K562 (cell line): ENCODE data around the gene UBE2O. TPM values are rescaled to one million over a fixed set of nuclear protein-coding genes. Genes with fewer than 3 reads are reported as not detected.

Experiments used
- ATF3 ChIP-seq, 2 experiments: fragments of 450-650 bp in 1 of 2; sonication (generic) in 1 of 2; formaldehyde crosslinking in 1 of 2; IDR thresholded peaks in 1 of 2; conservative IDR thresholded peaks in 1 of 2; 2 replicates each; pipeline versions ENCODE4 v1.6.1 to v1.8.1; 2016 to 2023; ENCODE audit warnings: mild to moderate bottlenecking in 2 of 2, moderate library complexity in 2 of 2, inconsistent platforms in 1 of 2, missing genetic modification reagents in 1 of 2
- ATF7 ChIP-seq: fragments of 450-650 bp; IDR thresholded peaks from 2 replicates; pipeline ENCODE4 v1.7.1; 2014; ENCODE audit warnings: mild to moderate bottlenecking, moderate library complexity
- C11orf30 ChIP-seq: fragments of 450-650 bp; IDR thresholded peaks from 2 replicates; pipeline ENCODE4 v1.6.1; 2016; ENCODE audit warnings: low read depth, mild to moderate bottlenecking
- FOXM1 ChIP-seq, 2 experiments: fragments of 450-650 bp in 1 of 2; sonication (generic) in 1 of 2; formaldehyde crosslinking in 1 of 2; IDR thresholded peaks; 2 replicates each; pipeline versions ENCODE4 v1.6.1 to v1.9.0; 2017 to 2022; ENCODE audit warnings: low read depth in 2 of 2, mild to moderate bottlenecking in 2 of 2, missing genetic modification reagents in 1 of 2, moderate library complexity in 1 of 2
- JUND ChIP-seq, 2 experiments: IDR thresholded peaks; 2 replicates in 1 of 2; 3 replicates in 1 of 2; pipeline ENCODE4 v1.6.1; 2011; ENCODE audit warnings: borderline replicate concordance in 2 of 2, low read depth in 2 of 2, low read length in 2 of 2, improper control_type of control experiment in 1 of 2, missing biosample characterization in 1 of 2, missing genetic modification characterization in 1 of 2, missing genetic modification reagents in 1 of 2
- KDM1A ChIP-seq, 2 experiments: fragments of 450-650 bp; IDR thresholded peaks; 2 replicates each; pipeline ENCODE4 v1.6.1; 2016; ENCODE audit warnings: mild to moderate bottlenecking in 2 of 2
- KDM5B ChIP-seq: fragments of 200-600 bp; sonication (generic); IDR thresholded peaks from 2 replicates; pipeline ENCODE4 v1.6.1; 2012; ENCODE audit warnings: low read depth, mild to moderate bottlenecking, moderate library complexity, low read length, control low read depth, inconsistent platforms; ENCODE audit not compliant: insufficient replicate concordance
- MAFF ChIP-seq: IDR thresholded peaks from 2 replicates; pipeline ENCODE4 v1.6.1; 2012; ENCODE audit warnings: low read length, improper control_type of control experiment
- MAFG ChIP-seq: fragments of 450-650 bp; conservative IDR thresholded peaks from 2 replicates; pipeline ENCODE4 v1.6.1; 2016; ENCODE audit warnings: missing genetic modification characterization, missing compliant biosample characterization
- NFE2 ChIP-seq: IDR thresholded peaks from 2 replicates; pipeline ENCODE4 v1.6.1; 2014; ENCODE audit warnings: antibody characterized with exemption, low read depth
- SMARCA4 ChIP-seq: fragments of 450-650 bp; IDR thresholded peaks from 2 replicates; pipeline ENCODE4 v1.6.1; 2016
- SMARCC2 ChIP-seq: fragments of 450-650 bp; IDR thresholded peaks from 2 replicates; pipeline ENCODE4 v1.6.1; 2017; ENCODE audit warnings: antibody characterized with exemption, moderate library complexity, mild to moderate bottlenecking, low read depth
- YY1 ChIP-seq, 3 experiments: IDR thresholded peaks; 2 replicates each; pipeline ENCODE4 v1.6.1; 2011; ENCODE audit warnings: low read length in 2 of 3, mild to moderate bottlenecking in 2 of 3, moderate library complexity in 2 of 3, borderline replicate concordance in 1 of 3, control low read depth in 1 of 3, low read depth in 1 of 3; ENCODE audit not compliant: insufficient read depth in 3 of 3, insufficient replicate concordance in 2 of 3, control insufficient read depth in 1 of 3, insufficient read length in 1 of 3; ENCODE audit errors: extremely low read depth in 1 of 3
- ZFX ChIP-seq: sonication (generic); formaldehyde crosslinking; IDR thresholded peaks from 2 replicates; pipeline ENCODE4 v1.8.0; 2022; ENCODE audit warnings: mild to moderate bottlenecking, missing genetic modification reagents, moderate library complexity
- ZNF316 ChIP-seq: fragments of 450-650 bp; IDR thresholded peaks from 2 replicates; pipeline ENCODE4 v1.6.1; 2016
- ZNF695 ChIP-seq: fragments of 450-650 bp; formaldehyde crosslinking; IDR thresholded peaks from 2 replicates; pipeline ENCODE4 v1.4.0; 2020; ENCODE audit warnings: mild to moderate bottlenecking, moderate library complexity
- ZNF707 ChIP-seq: fragments of 250-450 bp; sonication (Bioruptor Pico); conservative IDR thresholded peaks from 2 replicates; pipeline ENCODE4 v1.8.0; 2022; ENCODE audit warnings: inconsistent platforms, mild to moderate bottlenecking, moderate library complexity
- polyA plus RNA-seq, 8 experiments: library from polyadenylated mRNA; depleted of rRNA in 4 of 8; stranded (reverse) in 5 of 8; unstranded in 3 of 8; fragments of >200 nt; fragmentation: Nextera tagmentation in 2 of 8; fragmentation: Illumina TruSeq in 1 of 8; extraction: Ambion mirVana in 2 of 8; extraction: Trizol in 1 of 8; gene quantifications; 2 replicates each; pipeline versions ENCODE4 v1.2.1 to v1.2.3, GENCODE V29; 2011 to 2014; ENCODE audit warnings: inconsistent platforms in 1 of 8, missing spikeins in 1 of 8
- total RNA-seq, 7 experiments: library from RNA; depleted of rRNA in 6 of 7; stranded (reverse); fragments of >200 nt in 6 of 7; fragmentation: Illumina TruSeq in 2 of 7; extraction: Trizol in 2 of 7; gene quantifications; 2 replicates each; pipeline versions ENCODE4 v1.2.1 to v1.2.3, GENCODE V29; 2011 to 2021; ENCODE audit warnings: low replicate concordance in 1 of 7
- TF ChIP-seq, protein P1 (sequence below): fragments of 450-650 bp; IDR thresholded peaks from 2 replicates; pipeline ENCODE4 v1.6.1; 2016
- TF ChIP-seq, protein P2 (sequence below): sonication (generic); IDR thresholded peaks from 2 replicates; pipeline ENCODE4 v1.6.1; 2016
- TF ChIP-seq, protein P3 (sequence below): sonication (generic); formaldehyde crosslinking; IDR thresholded peaks from 2 replicates; pipeline ENCODE4 v1.8.1; 2022; ENCODE audit warnings: missing genetic modification reagents

The UBE2O gene
- total and polyA plus RNA-seq, 9 of the 15 experiments (the other 6 are each of a cell fraction or from before 2014, with no cell fraction given), result 1.6 to 39.7 (median 13.3) TPM

DNA sequence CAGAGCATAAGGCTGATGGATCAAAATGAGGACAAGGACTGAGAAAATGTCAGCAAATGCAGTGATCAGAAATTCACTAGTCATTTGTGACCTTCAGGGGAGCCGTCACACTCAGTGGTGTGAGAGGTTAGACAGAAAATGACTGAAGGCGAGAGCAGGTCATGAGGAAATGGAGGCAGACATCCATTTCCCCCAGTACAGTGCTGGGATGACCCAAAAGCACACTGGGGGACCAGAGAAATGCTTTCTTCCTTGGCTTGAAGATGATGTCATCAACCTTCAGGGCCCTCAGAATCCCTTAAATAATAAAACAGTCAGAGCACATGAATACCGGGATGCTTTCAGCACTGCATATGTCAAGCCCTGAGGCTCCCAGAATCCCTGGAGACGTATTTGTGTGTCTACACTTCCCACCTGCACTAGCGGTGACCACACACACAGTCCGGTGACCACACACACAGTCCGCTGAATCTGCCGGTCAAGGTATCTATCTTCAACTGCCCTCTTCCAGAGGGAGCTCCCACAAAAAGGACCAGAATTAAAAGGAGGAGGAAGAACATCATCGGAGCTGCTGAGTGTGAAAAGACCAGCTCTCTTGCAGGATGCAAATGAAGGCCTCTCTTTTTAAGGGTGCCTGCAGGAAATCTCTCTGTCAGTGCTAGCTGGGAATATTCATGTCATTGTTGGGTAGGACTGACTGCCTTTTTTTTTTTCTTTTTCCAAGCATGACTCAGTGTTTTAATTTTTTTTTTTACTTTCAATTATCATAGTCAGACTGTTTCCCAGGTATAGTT, 8.2 kb downstream of the UBE2O start (continued):
- TF ChIP-seq C11orf30 (peak; percentile 82), SMARCC2 (peak; percentile 25; the same call in 1 of the 2 replicates), FOXM1 (IDR thresholded peaks at IDR 0.05; ENCODE audit: low read depth) (no peak), FOXM1 (CRISPR knock-in tag; IDR thresholded peaks at IDR 0.05; ENCODE audit: low read depth) (no peak), ZNF707 (CRISPR knock-in tag) (no peak), ATF3 (IDR thresholded peaks at IDR 0.05) (peak; percentile 91), ATF3 (CRISPR knock-in tag; conservative IDR thresholded peaks at IDR 0.05) (no peak), YY1 (IDR thresholded peaks at IDR 0.05; ENCODE audit: borderline replicate concordance in 1 of 3, control insufficient read depth in 1 of 3, extremely low read depth in 1 of 3, insufficient read depth in 3 of 3, insufficient read length in 1 of 3, insufficient replicate concordance in 2 of 3, low read depth in 1 of 3, low read length in 2 of 3) (peak in 1 of 3 experiments; percentile 41), JUND (IDR thresholded peaks at IDR 0.05; ENCODE audit: borderline replicate concordance, low read depth, low read length) (no peak), JUND (tag; IDR thresholded peaks at IDR 0.05; ENCODE audit: borderline replicate concordance, low read depth, low read length) (peak; percentile 41; the same call in 2 of the 3 replicates), KDM5B (peak; percentile 46), ZNF316 (peak; percentile 96), KDM1A (IDR thresholded peaks at IDR 0.05) (0 out of 4 replicates have a peak, but pooled peaks of 1 of the 2 experiments have one; percentile 13), ZFX (no peak), SMARCA4 (peak; percentile 46; the same call in 1 of the 2 replicates), ATF7 (peak; percentile 81), ZNF695 (CRISPR knock-in tag) (no peak), NFE2 (peak; percentile 81), MAFG (tag) (peak; percentile 92), MAFF (peak; percentile 59; the same call in 1 of the 2 replicates)
- TF ChIP-seq, protein P1, sequence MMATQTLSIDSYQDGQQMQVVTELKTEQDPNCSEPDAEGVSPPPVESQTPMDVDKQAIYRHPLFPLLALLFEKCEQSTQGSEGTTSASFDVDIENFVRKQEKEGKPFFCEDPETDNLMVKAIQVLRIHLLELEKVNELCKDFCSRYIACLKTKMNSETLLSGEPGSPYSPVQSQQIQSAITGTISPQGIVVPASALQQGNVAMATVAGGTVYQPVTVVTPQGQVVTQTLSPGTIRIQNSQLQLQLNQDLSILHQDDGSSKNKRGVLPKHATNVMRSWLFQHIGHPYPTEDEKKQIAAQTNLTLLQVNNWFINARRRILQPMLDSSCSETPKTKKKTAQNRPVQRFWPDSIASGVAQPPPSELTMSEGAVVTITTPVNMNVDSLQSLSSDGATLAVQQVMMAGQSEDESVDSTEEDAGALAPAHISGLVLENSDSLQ, result peak; percentile 16; the same call in 1 of the 2 replicates
- TF ChIP-seq, protein P2, sequence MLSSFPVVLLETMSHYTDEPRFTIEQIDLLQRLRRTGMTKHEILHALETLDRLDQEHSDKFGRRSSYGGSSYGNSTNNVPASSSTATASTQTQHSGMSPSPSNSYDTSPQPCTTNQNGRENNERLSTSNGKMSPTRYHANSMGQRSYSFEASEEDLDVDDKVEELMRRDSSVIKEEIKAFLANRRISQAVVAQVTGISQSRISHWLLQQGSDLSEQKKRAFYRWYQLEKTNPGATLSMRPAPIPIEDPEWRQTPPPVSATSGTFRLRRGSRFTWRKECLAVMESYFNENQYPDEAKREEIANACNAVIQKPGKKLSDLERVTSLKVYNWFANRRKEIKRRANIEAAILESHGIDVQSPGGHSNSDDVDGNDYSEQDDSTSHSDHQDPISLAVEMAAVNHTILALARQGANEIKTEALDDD, result no peak
- TF ChIP-seq, protein P3, sequence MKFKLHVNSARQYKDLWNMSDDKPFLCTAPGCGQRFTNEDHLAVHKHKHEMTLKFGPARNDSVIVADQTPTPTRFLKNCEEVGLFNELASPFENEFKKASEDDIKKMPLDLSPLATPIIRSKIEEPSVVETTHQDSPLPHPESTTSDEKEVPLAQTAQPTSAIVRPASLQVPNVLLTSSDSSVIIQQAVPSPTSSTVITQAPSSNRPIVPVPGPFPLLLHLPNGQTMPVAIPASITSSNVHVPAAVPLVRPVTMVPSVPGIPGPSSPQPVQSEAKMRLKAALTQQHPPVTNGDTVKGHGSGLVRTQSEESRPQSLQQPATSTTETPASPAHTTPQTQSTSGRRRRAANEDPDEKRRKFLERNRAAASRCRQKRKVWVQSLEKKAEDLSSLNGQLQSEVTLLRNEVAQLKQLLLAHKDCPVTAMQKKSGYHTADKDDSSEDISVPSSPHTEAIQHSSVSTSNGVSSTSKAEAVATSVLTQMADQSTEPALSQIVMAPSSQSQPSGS, result peak; percentile 44; the same call in 1 of the 2 replicates
- TF ChIP-seq, all 486 proteins: peak for 22
